Measurements from ENCODE around the gene FLT1. TPM values are rescaled to one million over a fixed set of nuclear protein-coding genes. Genes with fewer than 3 reads are reported as not detected.
A peak's percentile ranks its signal among the peaks of the same experiment; 100 is the strongest.

The FLT1 gene
- total and polyA plus RNA-seq, 11 donors = 13.1 to 73.2 (median 41.1) TPM

DNA sequence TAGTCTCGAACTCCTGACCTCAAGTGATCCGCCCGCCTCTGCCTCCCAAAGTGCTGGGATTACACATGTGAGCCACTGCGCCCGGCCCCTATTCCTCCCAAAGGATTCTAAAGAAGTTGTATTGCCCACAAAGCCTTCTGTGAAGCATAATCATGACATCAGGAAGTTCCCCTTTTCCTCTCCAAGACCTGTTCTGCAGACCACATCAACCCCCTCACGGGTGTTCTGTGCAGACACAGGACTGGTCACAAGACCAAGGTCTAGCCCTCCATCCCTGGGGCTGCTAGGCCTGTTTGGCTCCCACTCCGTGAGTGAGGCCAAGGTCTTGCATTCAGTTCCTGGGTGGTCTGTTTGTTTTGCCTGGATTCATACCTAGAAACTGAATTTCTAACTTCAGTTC lies 178.1 kb downstream of the FLT1 start:
- 81 to 93% (median 86%) methylated on average over 4 to 7 of the region's 7 CpGs for WGBS, 4 donors
- intact Hi-C loops (cut with DNase I) = loop anchor here in 1 of 10 donors (10.0 kb wide), 1 partner anchor 478 kb away; no protein-coding TSS in a partner anchor
- no peak for TF ChIP-seq POLR2A (IDR thresholded peaks at IDR 0.05)
- TF ChIP-seq, protein P1, sequence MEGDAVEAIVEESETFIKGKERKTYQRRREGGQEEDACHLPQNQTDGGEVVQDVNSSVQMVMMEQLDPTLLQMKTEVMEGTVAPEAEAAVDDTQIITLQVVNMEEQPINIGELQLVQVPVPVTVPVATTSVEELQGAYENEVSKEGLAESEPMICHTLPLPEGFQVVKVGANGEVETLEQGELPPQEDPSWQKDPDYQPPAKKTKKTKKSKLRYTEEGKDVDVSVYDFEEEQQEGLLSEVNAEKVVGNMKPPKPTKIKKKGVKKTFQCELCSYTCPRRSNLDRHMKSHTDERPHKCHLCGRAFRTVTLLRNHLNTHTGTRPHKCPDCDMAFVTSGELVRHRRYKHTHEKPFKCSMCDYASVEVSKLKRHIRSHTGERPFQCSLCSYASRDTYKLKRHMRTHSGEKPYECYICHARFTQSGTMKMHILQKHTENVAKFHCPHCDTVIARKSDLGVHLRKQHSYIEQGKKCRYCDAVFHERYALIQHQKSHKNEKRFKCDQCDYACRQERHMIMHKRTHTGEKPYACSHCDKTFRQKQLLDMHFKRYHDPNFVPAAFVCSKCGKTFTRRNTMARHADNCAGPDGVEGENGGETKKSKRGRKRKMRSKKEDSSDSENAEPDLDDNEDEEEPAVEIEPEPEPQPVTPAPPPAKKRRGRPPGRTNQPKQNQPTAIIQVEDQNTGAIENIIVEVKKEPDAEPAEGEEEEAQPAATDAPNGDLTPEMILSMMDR (IDR thresholded peaks at IDR 0.05) = no peak
- Histone ChIP-seq H3K4me3 (no peak overlapping the region), H3K27me3 (no peaks in the 10 kb centered on the region), H3K36me3 (peaks cover 0 to 59% (median 9%) of the 10 kb centered on the region in 9 donors), H3K27ac (peak overlapping the region in 1 of 12 donors; percentile 7), H3K4me1 (peaks cover 0 to 29% (median 12%) of the 10 kb centered on the region in 12 donors), H3K9me3 (no peaks in the 10 kb centered on the region)
- DNase-seq = no peak
- no peak for ATAC-seq

DNA sequence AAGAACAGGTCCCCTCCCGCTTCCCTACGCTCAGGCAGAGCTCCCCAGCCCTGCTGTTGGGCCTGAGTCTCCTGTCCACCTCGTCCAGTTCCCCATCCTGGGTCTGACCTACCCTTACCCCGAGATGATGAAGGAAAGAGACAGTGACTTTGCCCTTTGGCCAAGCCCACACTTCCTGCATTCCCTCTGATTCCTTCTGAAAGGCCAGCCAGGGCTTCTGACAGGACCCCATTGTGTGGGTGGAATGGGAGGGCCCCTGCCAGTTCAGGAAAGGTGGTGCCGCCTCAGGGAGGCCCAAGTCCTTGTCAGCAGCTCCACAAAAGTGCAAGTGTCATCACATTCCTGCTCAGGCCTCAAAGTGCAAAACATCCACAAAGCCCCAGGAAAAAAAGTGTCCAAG lies 178.8 kb downstream of the FLT1 start:
- Histone ChIP-seq H3K27ac (peak overlapping the region in 2 of 12 donors; percentile 7 to 24), H3K4me3 (no peak overlapping the region), H3K9me3 (no peaks in the 10 kb centered on the region), H3K36me3 (peaks cover 0 to 63% (median 9%) of the 10 kb centered on the region in 9 donors), H3K27me3 (no peaks in the 10 kb centered on the region), H3K4me1 (peaks cover 0 to 22% (median 5%) of the 10 kb centered on the region in 12 donors)
- ATAC-seq = peak in 3 of 4 donors; percentile 23 to 51 (median 48)
- DNase-seq = peak in 1 of 5 donors; percentile 30
- intact Hi-C loops (cut with DNase I) = loop anchor here in 1 of 10 donors (10.0 kb wide), 1 partner anchor 479 kb away; no protein-coding TSS in a partner anchor
- TF ChIP-seq POLR2A (IDR thresholded peaks at IDR 0.05) = no peak
- TF ChIP-seq, protein P1 (IDR thresholded peaks at IDR 0.05) = no peak
- 51 to 69% (median 65%) methylated on average over 5 of the region's 5 CpGs for WGBS, 4 donors

GRCh38 chr13:28314879-28315278 lies 180.0 kb downstream of the FLT1 start:
- H3K36me3 ChIP-seq = peaks cover 0 to 66% (median 9%) of the 10 kb centered on the region in 9 donors
- ATAC-seq = no peak
- TF ChIP-seq, protein P1 (IDR thresholded peaks at IDR 0.05) = no peak
- TF ChIP-seq POLR2A (IDR thresholded peaks at IDR 0.05) = no peak

DNA sequence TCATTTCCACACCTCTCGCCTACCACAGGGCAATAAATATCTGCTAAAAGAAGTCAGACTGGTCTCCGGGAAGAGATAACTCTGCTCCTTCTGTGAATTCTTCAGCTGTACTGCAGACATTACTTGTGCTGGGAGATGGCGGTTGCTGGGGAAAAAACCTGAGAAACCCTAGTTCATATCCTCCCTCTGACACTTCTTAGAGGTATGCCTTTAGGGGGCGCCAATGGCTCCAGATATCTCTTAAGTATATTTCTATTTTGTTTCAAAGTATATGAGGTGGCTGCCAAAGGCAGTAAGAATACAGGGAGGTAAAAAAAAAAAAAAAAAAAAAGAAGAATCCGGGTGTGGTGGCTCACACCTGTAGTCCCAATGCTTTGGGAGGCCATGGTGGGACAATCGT lies 181.3 kb downstream of the FLT1 start:
- no peak overlapping the region for H3K27ac ChIP-seq
- no peaks in the 10 kb centered on the region for H3K27me3 ChIP-seq
- no peak overlapping the region for H3K4me3 ChIP-seq
- no peak for ATAC-seq
- intact Hi-C loops (cut with DNase I) = loop anchor here in 1 of 10 donors (10.0 kb wide), 1 partner anchor 481 kb away; no protein-coding TSS in a partner anchor
- no peak for DNase-seq
- TF ChIP-seq, protein P1 (IDR thresholded peaks at IDR 0.05) = peak in 6 of 12 donors; percentile 10 to 40 (median 21)
- TF ChIP-seq POLR2A (IDR thresholded peaks at IDR 0.05) = no peak
- peaks cover 0 to 16% (median 0%) of the 10 kb centered on the region in 12 donors for H3K4me1 ChIP-seq
- WGBS, 4 donors = 82 to 90% (median 82%) methylated on average over 6 of the region's 6 CpGs
- peaks cover 0 to 62% (median 8%) of the 10 kb centered on the region in 9 donors for H3K36me3 ChIP-seq
- no peaks in the 10 kb centered on the region for H3K9me3 ChIP-seq

More at GRCh38 chr13:28314879-28315278, 180.0 kb downstream of the FLT1 start:
- Histone ChIP-seq H3K27ac (no peak overlapping the region), H3K9me3 (no peaks in the 10 kb centered on the region), H3K27me3 (no peaks in the 10 kb centered on the region), H3K4me1 (peaks cover 0 to 16% (median 0%) of the 10 kb centered on the region in 12 donors), H3K4me3 (no peak overlapping the region)
- DNase-seq = no peak
- intact Hi-C loops (cut with DNase I) = loop anchor here in 1 of 10 donors (10.0 kb wide), 1 partner anchor 480 kb away; no protein-coding TSS in a partner anchor
- WGBS, 4 donors = 92 to 98% (median 96%) methylated on average over 6 of the region's 6 CpGs

Measured in heart left ventricle (tissue), 16 donors.